OCI-M2 (cell line): Measurements from ENCODE around the gene DMRTA2.
"Not testable (repeated sequence)": the region's sequence is repeated elsewhere in the genome, so short reads cannot be mapped to it uniquely, and the experiment has no call there.

Experiments
- DNase-seq: peaks from one replicate; lab custom pipeline; 2025; ENCODE audit not compliant: unreplicated experiment; lab: John Stamatoyannopoulos, UW

The DMRTA2 gene

GRCh38 chr1:50393522-50394120 lies 29.6 kb downstream of the DMRTA2 start:
- no peak for DNase-seq

GRCh38 chr1:50381551-50381950 lies 41.7 kb downstream of the DMRTA2 start:
- DNase-seq: not testable (repeated sequence)

GRCh38 chr1:50378770-50379169 lies 44.5 kb downstream of the DMRTA2 start:
- no peak for DNase-seq

- no peak for DNase-seq
These were observed 49.7 kb downstream of the DMRTA2 start for GRCh38 chr1:50373532-50373931.

- DNase-seq: no peak
These were observed 51.5 kb downstream of the DMRTA2 start for GRCh38 chr1:50371749-50372148.

GRCh38 chr1:50369830-50370229 lies 53.4 kb downstream of the DMRTA2 start:
- DNase-seq: no peak

GRCh38 chr1:50369008-50369634 lies 54.1 kb downstream of the DMRTA2 start:
- DNase-seq: no peak

- DNase-seq: no peak
These were observed 54.9 kb downstream of the DMRTA2 start for GRCh38 chr1:50368179-50369007.
